D721Med (cell line): ENCODE data around the gene FAM98C.
A peak's percentile ranks its signal among the peaks of the same experiment; 100 is the strongest.

Experiments
- DNase-seq: peaks from one replicate; pipeline ENCODE4 v3.0.0; 2011; ENCODE audit warnings: low spot score; ENCODE audit not compliant: insufficient read length
- FAIRE-seq: peaks from 2 replicates; lab custom pipeline; 2011; peaks lifted over from hg19 to GRCh38; lab: Jason Lieb, UNC
- TF ChIP-seq, protein P1 (sequence below): IDR thresholded peaks from 2 replicates; pipeline ENCODE4 v1.5.1; 2012; ENCODE audit warnings: mild to moderate bottlenecking, control low read depth; ENCODE audit not compliant: insufficient read depth; ENCODE audit errors: missing control alignments

Gene FAM98C

DNA sequence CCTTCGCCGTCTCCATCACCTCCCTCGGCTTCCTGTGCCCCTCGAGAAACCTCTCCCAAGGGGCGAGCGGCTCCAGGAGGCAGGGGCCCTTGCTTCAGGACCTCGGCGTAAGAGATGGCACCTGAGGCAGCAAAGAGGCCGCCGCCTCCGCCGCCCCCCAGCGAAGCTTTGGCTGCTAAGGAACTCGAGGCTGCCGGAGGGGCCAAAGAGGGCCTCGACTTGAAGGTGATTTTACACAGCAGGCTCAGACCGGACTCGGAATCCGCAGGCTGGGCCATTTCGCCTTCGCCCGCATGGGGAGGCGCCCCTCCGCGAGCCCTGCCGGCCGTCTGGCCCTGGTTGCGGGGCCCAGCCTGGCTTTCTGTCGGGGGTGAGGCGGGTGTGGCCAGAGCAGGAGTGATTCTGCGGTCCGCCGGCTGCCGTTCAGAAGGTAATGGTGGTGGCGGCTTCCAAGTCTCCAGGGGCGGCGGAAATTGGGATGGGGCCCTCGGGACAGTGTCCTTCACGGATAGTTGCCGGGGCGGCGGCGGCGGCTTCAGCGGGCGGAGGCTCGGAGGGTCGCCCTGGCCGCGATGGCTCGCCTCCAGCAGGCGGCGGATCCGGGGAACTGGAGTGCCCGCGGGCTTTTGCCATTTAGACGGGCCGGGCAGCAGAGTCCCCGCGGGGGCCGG is 16.5 kb upstream of the FAM98C start:
- no peak for DNase-seq
- TF ChIP-seq, protein P1, sequence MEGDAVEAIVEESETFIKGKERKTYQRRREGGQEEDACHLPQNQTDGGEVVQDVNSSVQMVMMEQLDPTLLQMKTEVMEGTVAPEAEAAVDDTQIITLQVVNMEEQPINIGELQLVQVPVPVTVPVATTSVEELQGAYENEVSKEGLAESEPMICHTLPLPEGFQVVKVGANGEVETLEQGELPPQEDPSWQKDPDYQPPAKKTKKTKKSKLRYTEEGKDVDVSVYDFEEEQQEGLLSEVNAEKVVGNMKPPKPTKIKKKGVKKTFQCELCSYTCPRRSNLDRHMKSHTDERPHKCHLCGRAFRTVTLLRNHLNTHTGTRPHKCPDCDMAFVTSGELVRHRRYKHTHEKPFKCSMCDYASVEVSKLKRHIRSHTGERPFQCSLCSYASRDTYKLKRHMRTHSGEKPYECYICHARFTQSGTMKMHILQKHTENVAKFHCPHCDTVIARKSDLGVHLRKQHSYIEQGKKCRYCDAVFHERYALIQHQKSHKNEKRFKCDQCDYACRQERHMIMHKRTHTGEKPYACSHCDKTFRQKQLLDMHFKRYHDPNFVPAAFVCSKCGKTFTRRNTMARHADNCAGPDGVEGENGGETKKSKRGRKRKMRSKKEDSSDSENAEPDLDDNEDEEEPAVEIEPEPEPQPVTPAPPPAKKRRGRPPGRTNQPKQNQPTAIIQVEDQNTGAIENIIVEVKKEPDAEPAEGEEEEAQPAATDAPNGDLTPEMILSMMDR: no peak
- FAIRE-seq: no peak

DNA sequence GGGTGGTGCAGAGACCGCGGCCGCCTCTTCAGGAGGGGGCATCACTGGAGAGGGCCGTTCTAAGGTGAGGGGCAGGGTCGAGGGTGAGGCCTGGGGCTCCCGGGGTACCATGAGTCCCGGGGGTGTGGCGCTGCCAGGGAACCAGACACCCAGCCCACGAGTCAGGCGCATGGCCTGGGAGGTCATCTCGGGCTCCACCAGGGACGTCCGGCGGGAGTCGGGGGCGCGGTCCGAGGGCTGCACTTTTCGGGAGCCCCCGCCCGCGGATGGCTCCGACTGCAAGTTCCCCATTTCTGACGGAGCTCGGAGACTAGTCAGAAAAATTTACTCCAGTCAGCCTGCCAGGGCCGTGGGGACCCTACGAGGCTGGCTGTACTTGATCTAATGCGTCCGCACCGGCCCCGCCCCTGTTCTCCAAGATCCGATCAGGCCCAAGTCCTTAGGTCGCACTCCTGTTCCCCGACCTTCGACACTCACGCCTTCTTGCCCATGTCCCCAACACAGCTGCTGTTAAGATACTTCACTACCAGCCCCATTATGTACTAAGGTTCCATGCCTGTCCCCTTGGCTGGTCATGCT is 15.8 kb upstream of the FAM98C start:
- no peak for DNase-seq
- TF ChIP-seq, protein P1: no peak
- no peak for FAIRE-seq

DNA sequence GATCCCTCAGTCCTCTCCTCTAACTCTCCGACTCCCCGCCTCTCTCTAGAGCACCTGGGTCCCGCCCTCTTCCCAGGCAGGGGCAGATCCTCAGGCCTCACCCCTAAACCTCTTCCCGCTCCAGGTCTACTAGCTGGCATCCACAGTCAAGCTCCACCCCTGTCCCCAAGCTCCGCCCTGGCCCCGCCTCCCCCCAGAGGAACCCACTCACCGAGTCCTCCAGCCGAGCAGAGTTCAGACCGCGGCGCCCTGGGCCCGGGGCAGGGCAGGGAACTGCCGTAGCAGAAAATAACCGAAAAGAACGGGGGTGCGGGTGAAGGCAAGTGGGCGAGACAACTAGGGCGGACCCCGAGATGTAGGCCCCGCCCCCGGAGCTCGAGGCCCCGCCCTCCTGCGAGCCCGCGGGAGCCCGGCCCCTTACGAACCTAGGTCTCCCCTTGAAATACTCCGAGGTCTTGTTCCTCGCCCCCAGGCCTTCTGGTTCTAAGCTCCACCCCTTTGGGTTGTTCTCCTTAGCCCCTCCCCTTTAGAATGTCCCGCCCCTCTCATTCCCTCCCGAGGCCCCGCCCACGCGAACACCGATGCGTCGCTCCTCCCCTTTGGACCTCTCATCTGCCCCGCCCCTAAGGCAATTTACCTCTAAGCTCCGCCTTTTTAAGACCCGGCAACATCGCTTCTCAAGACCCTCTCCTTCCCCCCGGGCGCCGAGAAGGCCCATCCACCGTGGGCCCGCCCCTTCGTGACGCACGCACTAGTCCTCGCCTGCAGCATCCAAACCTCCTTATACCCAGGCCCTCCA is 15.1 kb upstream of the FAM98C start, which contains the start of gene GGN:
Gene GGN, minus strand, starts transcription at position 485 of the 799 bp plus-strand sequence. CDS start 773 bp downstream, outside the sequence.
- peak; percentile 97 for DNase-seq
- TF ChIP-seq, protein P1: no peak
- FAIRE-seq: no peak

DNA sequence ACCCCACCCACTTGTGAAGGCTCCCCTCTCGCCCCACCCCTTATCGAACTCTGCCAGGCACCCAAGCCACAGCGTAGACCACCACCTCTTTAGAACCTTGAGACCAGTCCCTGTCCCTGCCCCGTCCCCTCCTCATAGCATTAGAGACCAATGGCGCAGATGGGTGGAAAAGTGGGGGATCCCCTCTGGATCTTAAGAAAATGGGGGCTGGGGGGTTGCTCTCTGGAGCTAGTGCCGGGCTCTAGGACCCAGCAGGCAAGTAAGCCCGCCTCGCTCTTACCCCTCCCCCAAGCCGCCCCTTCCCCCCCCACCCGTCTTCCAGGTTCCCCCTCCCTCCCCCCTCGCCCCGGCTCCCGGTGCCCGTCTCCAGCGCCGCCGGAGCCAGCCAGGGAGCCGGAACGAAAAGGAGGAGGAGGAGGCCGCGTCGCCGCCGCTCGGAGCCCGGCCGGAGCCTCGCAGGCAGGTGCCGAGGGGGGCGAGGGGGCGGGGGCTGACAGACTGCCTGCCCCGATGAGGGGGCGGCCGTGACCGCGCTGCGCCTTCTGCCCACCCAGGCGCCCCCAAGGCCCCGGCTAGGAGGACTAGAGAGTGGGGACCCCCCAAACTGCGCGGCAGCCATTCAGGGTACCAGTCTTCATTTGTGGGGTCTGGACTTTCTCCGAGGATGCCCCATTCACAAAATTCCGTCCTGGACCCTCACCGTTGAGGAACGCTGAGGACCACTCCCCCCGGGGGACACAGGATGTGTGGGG is 14.4 kb upstream of the FAM98C start, which contains the start of gene SPRED3:
Gene SPRED3, plus strand, starts transcription at position 349 of the 752 bp plus-strand sequence. CDS start 1,606 bp downstream, outside the sequence.
- peak; percentile 81 for DNase-seq
- no peak for FAIRE-seq
- TF ChIP-seq, protein P1: peak; percentile 0

DNA sequence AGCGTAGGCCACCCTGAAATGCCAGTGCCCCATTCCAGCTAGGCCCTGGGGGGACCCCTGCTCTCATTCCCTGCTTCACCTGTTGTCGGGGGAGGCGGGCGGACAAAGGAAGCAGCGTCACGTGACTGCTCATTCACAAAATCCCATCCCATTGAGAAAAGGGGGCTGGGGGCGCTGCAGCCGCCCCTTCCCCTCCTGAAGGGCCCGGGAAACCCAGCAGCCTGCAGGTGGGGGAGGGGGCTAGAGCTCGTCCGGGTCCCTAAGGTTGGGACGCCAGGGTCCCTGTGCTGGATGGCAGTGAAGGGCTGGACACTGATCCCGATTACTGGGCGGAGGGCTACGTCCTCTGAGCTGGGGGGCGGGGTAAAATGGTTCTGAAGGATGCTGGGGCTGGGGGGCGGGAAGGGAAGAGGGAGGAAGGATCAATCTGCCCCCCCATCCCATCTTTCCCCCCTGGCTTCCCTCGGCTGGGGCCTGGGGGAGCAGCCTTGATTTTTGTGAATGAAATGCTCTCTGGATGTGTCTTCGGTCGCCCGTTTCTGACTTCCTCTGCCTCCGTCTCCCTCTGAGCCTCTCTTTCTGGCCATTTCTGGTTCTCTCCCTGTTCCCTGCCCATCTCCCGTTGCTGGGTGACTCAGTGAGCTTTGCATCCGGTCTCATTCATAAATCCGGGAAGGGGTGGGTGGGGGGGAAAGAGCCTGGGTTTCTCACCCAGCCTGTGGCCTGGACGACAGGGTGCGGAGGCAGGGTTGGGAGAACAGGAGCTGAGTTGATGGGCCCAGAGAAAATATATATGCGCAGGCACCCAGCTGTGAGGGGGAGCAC is 13.6 kb upstream of the FAM98C start:
- FAIRE-seq (no peak), DNase-seq (peak; percentile 67)
- TF ChIP-seq, protein P1: no peak
